Epithelial cell of proximal tubule (primary cell): ENCODE measurements around the gene VPS51. TPM values are rescaled to one million over a fixed set of nuclear protein-coding genes. Genes with fewer than 3 reads are reported as not detected.

Experiments used
- DNase-seq: peaks from one replicate; pipeline ENCODE4 v3.0.0-alpha.2; 2011; ENCODE audit warnings: low read depth
- H3K4me3 ChIP-seq: 2 replicates; pipeline ENCODE4 v1.5.1; 2011; ENCODE audit warnings: low read depth, mild to moderate bottlenecking, low read length
- CTCF ChIP-seq: conservative IDR thresholded peaks from 2 replicates; pipeline ENCODE4 v1.5.1; 2012; ENCODE audit warnings: low read depth, mild to moderate bottlenecking, low read length
- total RNA-seq: library from RNA; depleted of rRNA; stranded (reverse); fragments of >200 nt; gene quantifications from 2 replicates; pipeline ENCODE4 v1.2.3, GENCODE V29; 2015

Gene VPS51
- total RNA-seq, 1 donor from 2014 or later, result 342 TPM

GRCh38 chr11:65063532-65063931 lies 32.5 kb upstream of the VPS51 start:
- no peak for TF ChIP-seq CTCF
- no peak for DNase-seq
- H3K4me3 ChIP-seq, result no peak overlapping the region

GRCh38 chr11:65064847-65065240 lies 31.2 kb upstream of the VPS51 start:
- no peak for TF ChIP-seq CTCF
- no peak for DNase-seq
- H3K4me3 ChIP-seq, result no peak overlapping the region

- no peak for TF ChIP-seq CTCF
- no peak overlapping the region for H3K4me3 ChIP-seq
- DNase-seq, result no peak
Measured at GRCh38 chr11:65065851-65066250, 30.2 kb upstream of the VPS51 start.

- no peak overlapping the region for H3K4me3 ChIP-seq
- no peak for DNase-seq
- TF ChIP-seq CTCF, result no peak
Measured at GRCh38 chr11:65066315-65066714, 29.7 kb upstream of the VPS51 start.

GRCh38 chr11:65066805-65067291 lies 29.2 kb upstream of the VPS51 start:
- TF ChIP-seq CTCF, result no peak
- no peak overlapping the region for H3K4me3 ChIP-seq
- DNase-seq, result no peak

- TF ChIP-seq CTCF, result no peak
- no peak for DNase-seq
Measured at GRCh38 chr11:65067446-65067845, 28.6 kb upstream of the VPS51 start.

GRCh38 chr11:65069217-65069616 lies 26.8 kb upstream of the VPS51 start:
- no peak overlapping the region for H3K4me3 ChIP-seq
- DNase-seq, result peak; percentile 26
- TF ChIP-seq CTCF, result no peak

More at GRCh38 chr11:65067446-65067845, 28.6 kb upstream of the VPS51 start:
- no peak overlapping the region for H3K4me3 ChIP-seq
